ENCODE measurements around the gene CHRD. TPM values are rescaled to one million over a fixed set of nuclear protein-coding genes. Genes with fewer than 3 reads are reported as not detected.

CHRD gene
- 9.8 and 27.8 TPM in 2 replicates for total RNA-seq (2011; cell fraction: chromatin; rRNA removed; ENCODE audit: low replicate concordance)
- total RNA-seq (2011; cell fraction: nucleolus; rRNA removed), result 17.6 and 22.0 TPM in 2 replicates
- 8.9 and 10.8 TPM in 2 replicates for total RNA-seq (2011; cell fraction: nucleoplasm; rRNA removed)
- total RNA-seq (2014; rRNA removed), result 0.16 TPM in 1 of 2 replicates, not detected in the other
- 0.11 TPM in 1 of 2 replicates, not detected in the other for total RNA-seq (2014; rRNA removed; fragmentation: Illumina TruSeq; extraction: Trizol)
- total RNA-seq (2015; rRNA removed; fragmentation: Illumina TruSeq; extraction: Trizol), result 0.14 and 0.19 TPM in 2 replicates
- total RNA-seq (2021), result 0.63 and 1.3 TPM in 2 replicates
- polyA plus RNA-seq (2011; rRNA removed), result 0.55 and 1.1 TPM in 2 replicates
- 0.16 and 1.3 TPM in 2 replicates for polyA plus RNA-seq (2011; cell fraction: cytosol; rRNA removed)
- polyA plus RNA-seq (2011; cell fraction: nucleus; rRNA removed), result 8.8 and 30.5 TPM in 2 replicates
- 0.20 and 0.36 TPM in 2 replicates for polyA plus RNA-seq (2012)
- polyA plus RNA-seq (2014; fragmentation: Illumina TruSeq; extraction: Trizol), result 0.11 and 0.15 TPM in 2 replicates
- polyA plus RNA-seq (2014; fragmentation: Nextera tagmentation; extraction: Ambion mirVana), result not detected
- polyA plus RNA-seq (2014; rRNA removed), result 0.53 and 1.0 TPM in 2 replicates
- 0.06 and 0.21 TPM in 2 replicates for polyA minus RNA-seq (2011; rRNA and poly(A)+ RNA removed)
- 1.4 and 1.7 TPM in 2 replicates for polyA minus RNA-seq (2011; cell fraction: cytosol; rRNA and poly(A)+ RNA removed)
- polyA minus RNA-seq (2011; cell fraction: nucleus; rRNA and poly(A)+ RNA removed), result 2.0 and 4.7 TPM in 2 replicates
- percentile 36 among the genes with signal in this experiment for Bru-seq, nascent RNA
- percentile 35 among the genes with signal in this experiment for BruChase-seq, experiment 1, labeled RNA remaining after a 2-hour chase
- percentile 23 among the genes with signal in this experiment for BruChase-seq, experiment 2, labeled RNA remaining after a 6-hour chase
- long read RNA-seq, experiment 1, partial matches to known transcripts, result 2 of 5 reads
- long read RNA-seq, experiment 1, other reads (novel, unspliced or antisense), result 2 of 5 reads
- long read RNA-seq, experiment 2, result 0 reads
- long read RNA-seq, experiment 3, result 0 reads

DNA sequence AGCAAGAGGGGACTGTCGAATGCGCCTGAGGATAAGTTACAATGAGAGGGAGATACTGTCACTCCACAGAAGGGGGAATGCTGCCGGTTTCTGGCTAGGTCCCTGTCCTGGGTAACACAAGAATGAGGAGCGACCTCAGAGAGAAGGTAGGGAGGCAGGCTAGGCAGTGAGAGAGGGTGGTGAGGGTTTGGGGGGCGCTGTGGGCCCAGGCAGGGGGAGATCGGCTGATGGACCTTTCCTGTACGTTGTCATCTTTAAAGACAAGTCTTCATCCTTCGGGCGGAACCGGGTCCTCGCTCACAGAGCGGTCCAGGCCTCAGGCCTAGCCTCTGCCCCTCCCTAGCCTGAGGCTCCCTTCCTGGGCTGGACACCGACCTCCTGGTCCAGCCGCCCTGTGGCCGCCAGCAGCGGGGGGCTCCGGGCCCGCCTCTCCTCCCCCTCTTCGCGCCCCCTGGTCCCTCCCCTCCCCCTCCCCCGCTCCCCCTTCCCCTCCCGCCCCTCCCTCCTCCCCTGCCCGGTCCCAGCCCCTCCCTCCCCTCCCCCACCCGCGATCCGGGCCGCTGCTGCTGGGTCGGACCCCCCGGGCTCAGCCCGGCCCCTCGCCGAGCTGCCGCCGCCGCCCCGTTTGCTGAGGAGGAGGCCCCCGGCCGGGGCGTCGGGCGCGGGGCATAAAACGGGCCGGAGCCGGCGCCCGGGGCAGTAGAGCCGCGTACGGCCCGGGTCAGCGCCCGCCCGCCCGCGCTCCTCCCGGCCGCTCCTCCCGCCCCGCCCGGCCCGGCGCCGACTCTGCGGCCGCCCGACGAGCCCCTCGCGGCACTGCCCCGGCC is at the start of gene CHRD:
Gene CHRD, plus strand, starts transcription at position 697 of the 827 bp plus-strand sequence. CDS start 265 bp downstream, outside the sequence.
- no peaks in the 10 kb centered on the region for H3K36me3 ChIP-seq (ENCODE audit: control insufficient read depth, insufficient read depth, low read length)
- peaks cover 5 to 34% of the 10 kb centered on the region in 2 experiments; a peak in 4 of 5 replicates for H3K4me1 ChIP-seq (replicated peaks in 1 of 2; ENCODE audit: control insufficient read depth in 2 of 2, insufficient read depth in 2 of 2, low read length in 2 of 2)
- 0 out of 2 replicates have a peak within 1 kb of the TSS, but pooled peaks have one; percentile 45 for H2AFZ ChIP-seq (ENCODE audit: low read depth, low read length)
- POLR2A ChIA-PET, result no interaction called here
- H3K4me3 ChIP-seq, result peak within 1 kb of the TSS; percentile 35
- DNase-seq (ENCODE audit: extremely low read depth in 1 of 4, low spot score in 3 of 4), result no peak
- CTCF ChIA-PET (ENCODE audit: low intra/inter-chr PET ratio), result no interaction called here
- no peak within 1 kb of the TSS for H3K27ac ChIP-seq (ENCODE audit: extremely low read depth, low read depth, low read length)
- H3K9ac ChIP-seq (ENCODE audit: insufficient read depth in 1 of 2, low read depth in 2 of 2, low read length in 2 of 2), result peak within 1 kb of the TSS in 1 of 2 experiments; percentile 51; a peak in 1 of 4 replicates
- in situ Hi-C loops (cut with MboI) (no loop called here), intact Hi-C loops (cut with micrococcal nuclease) (loop anchor here (10.0 kb wide), 2 partner anchors 335 to 395 kb away; partner anchors contain the start of gene MAGEF1)
- H3K79me2 ChIP-seq (ENCODE audit: control insufficient read depth, insufficient read depth, low read length), result no peaks in the 10 kb centered on the region
- 0 out of 2 replicates have a peak, but pooled peaks cover 3% of the 10 kb centered on the region for H4K20me1 ChIP-seq (replicated peaks; ENCODE audit: control insufficient read depth, insufficient read depth, low read length)
- peak; percentile 9; the same call in 2 of the 3 replicates for ATAC-seq
- no peaks in the 10 kb centered on the region for H3K9me1 ChIP-seq (ENCODE audit: control insufficient read depth, insufficient read depth, low read length)
- WGBS (ENCODE audit: insufficient coverage, low coverage, missing lambda C conversion rate), result 77% methylated on average over 6 of the region's 71 CpGs
- H3K9me3 ChIP-seq (replicated peaks; ENCODE audit: control insufficient read depth, insufficient read depth, low read depth, low read length), result no peaks in the 10 kb centered on the region
- FAIRE-seq, result no peak
- BruUV-seq (replicated peaks), result no TSS peak
- H3K27me3 ChIP-seq (ENCODE audit: control insufficient read depth in 2 of 2, insufficient read depth in 2 of 2, low read length in 2 of 2), result peaks cover 18 to 36% of the 10 kb centered on the region in 2 experiments
- no peak within 1 kb of the TSS for H3K4me2 ChIP-seq (ENCODE audit: insufficient read depth, low read length)
- no peak for TF ChIP-seq ZNF274 (IDR thresholded peaks at IDR 0.05; ENCODE audit: borderline replicate concordance, low read depth, low read length)
- no peak for TF ChIP-seq SMARCB1 (IDR thresholded peaks at IDR 0.05; ENCODE audit: insufficient read length, low read depth)
- TF ChIP-seq ZBTB7A (IDR thresholded peaks at IDR 0.05; ENCODE audit: borderline replicate concordance, control insufficient read depth, low read depth, low read length), result peak; percentile 26; the same call in 1 of the 2 replicates
- no peak for TF ChIP-seq IFI16 (CRISPR knock-in tag; IDR thresholded peaks at IDR 0.05)
- TF ChIP-seq HIVEP1 (CRISPR knock-in tag; IDR thresholded peaks at IDR 0.05), result no peak
- TF ChIP-seq, protein P1, sequence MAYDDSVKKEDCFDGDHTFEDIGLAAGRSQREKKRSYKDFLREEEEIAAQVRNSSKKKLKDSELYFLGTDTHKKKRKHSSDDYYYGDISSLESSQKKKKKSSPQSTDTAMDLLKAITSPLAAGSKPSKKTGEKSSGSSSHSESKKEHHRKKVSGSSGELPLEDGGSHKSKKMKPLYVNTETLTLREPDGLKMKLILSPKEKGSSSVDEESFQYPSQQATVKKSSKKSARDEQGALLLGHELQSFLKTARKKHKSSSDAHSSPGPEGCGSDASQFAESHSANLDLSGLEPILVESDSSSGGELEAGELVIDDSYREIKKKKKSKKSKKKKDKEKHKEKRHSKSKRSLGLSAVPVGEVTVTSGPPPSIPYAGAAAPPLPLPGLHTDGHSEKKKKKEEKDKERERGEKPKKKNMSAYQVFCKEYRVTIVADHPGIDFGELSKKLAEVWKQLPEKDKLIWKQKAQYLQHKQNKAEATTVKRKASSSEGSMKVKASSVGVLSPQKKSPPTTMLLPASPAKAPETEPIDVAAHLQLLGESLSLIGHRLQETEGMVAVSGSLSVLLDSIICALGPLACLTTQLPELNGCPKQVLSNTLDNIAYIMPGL (CRISPR knock-in tag; IDR thresholded peaks at IDR 0.05), result no peak
- TF ChIP-seq, protein P2, sequence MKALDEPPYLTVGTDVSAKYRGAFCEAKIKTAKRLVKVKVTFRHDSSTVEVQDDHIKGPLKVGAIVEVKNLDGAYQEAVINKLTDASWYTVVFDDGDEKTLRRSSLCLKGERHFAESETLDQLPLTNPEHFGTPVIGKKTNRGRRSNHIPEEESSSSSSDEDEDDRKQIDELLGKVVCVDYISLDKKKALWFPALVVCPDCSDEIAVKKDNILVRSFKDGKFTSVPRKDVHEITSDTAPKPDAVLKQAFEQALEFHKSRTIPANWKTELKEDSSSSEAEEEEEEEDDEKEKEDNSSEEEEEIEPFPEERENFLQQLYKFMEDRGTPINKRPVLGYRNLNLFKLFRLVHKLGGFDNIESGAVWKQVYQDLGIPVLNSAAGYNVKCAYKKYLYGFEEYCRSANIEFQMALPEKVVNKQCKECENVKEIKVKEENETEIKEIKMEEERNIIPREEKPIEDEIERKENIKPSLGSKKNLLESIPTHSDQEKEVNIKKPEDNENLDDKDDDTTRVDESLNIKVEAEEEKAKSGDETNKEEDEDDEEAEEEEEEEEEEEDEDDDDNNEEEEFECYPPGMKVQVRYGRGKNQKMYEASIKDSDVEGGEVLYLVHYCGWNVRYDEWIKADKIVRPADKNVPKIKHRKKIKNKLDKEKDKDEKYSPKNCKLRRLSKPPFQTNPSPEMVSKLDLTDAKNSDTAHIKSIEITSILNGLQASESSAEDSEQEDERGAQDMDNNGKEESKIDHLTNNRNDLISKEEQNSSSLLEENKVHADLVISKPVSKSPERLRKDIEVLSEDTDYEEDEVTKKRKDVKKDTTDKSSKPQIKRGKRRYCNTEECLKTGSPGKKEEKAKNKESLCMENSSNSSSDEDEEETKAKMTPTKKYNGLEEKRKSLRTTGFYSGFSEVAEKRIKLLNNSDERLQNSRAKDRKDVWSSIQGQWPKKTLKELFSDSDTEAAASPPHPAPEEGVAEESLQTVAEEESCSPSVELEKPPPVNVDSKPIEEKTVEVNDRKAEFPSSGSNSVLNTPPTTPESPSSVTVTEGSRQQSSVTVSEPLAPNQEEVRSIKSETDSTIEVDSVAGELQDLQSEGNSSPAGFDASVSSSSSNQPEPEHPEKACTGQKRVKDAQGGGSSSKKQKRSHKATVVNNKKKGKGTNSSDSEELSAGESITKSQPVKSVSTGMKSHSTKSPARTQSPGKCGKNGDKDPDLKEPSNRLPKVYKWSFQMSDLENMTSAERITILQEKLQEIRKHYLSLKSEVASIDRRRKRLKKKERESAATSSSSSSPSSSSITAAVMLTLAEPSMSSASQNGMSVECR (CRISPR knock-in tag; IDR thresholded peaks at IDR 0.05), result no peak
- no peak for TF ChIP-seq SMAD2 (IDR thresholded peaks at IDR 0.05; ENCODE audit: low read depth, low read length)
- no peak for TF ChIP-seq ZC3H11A (IDR thresholded peaks at IDR 0.05; ENCODE audit: low read depth, low read length)
- no peak for TF ChIP-seq NCOA1 (IDR thresholded peaks at IDR 0.05; ENCODE audit: low read depth)
- no peak for TF ChIP-seq ZNF232 (CRISPR knock-in tag; IDR thresholded peaks at IDR 0.05)

Data from K562 (cell line).